ENCODE measurements around the gene SLC5A10. TPM values are rescaled to one million over a fixed set of nuclear protein-coding genes. Genes with fewer than 3 reads are reported as not detected.

The SLC5A10 gene
- total RNA-seq, 1 experiment from 2014 or later, result not detected

- ChIA-PET POLR2A (ENCODE audit: low non-redundant PET) (no interaction called here), CTCF (interaction anchor here (0.5 kb wide), 1 partner anchor 23 kb away, joined by 3 read pairs; no protein-coding TSS in a partner anchor)
- Histone ChIP-seq H3K36me3 (ENCODE audit: insufficient read depth, low read length, poor library complexity, severe bottlenecking) (no peaks in the 10 kb centered on the region), H3K27ac (ENCODE audit: low read depth, low read length, poor library complexity, severe bottlenecking) (no peak overlapping the region), H3K4me1 (ENCODE audit: insufficient read depth, low read length, poor library complexity, severe bottlenecking) (no peaks in the 10 kb centered on the region), H3K9me3 (ENCODE audit: low read depth, low read length, poor library complexity, severe bottlenecking) (no peaks in the 10 kb centered on the region), H3K4me3 (ENCODE audit: low read depth, low read length, poor library complexity, severe bottlenecking) (no peak overlapping the region), H3K27me3 (replicated peaks; ENCODE audit: insufficient read depth, low read depth, low read length, poor library complexity) (no peaks in the 10 kb centered on the region)
- no TSS peak for BruUV-seq (replicated peaks)
- DNase-seq (ENCODE audit: low spot score), result no peak
- intact Hi-C loops (cut with micrococcal nuclease; ENCODE audit: unreplicated experiment), result no loop called here
- TF ChIP-seq EZH2 (IDR thresholded peaks at IDR 0.05; ENCODE audit: borderline replicate concordance, low read depth, low read length, poor library complexity, severe bottlenecking), result no peak
- TF ChIP-seq, protein P1, sequence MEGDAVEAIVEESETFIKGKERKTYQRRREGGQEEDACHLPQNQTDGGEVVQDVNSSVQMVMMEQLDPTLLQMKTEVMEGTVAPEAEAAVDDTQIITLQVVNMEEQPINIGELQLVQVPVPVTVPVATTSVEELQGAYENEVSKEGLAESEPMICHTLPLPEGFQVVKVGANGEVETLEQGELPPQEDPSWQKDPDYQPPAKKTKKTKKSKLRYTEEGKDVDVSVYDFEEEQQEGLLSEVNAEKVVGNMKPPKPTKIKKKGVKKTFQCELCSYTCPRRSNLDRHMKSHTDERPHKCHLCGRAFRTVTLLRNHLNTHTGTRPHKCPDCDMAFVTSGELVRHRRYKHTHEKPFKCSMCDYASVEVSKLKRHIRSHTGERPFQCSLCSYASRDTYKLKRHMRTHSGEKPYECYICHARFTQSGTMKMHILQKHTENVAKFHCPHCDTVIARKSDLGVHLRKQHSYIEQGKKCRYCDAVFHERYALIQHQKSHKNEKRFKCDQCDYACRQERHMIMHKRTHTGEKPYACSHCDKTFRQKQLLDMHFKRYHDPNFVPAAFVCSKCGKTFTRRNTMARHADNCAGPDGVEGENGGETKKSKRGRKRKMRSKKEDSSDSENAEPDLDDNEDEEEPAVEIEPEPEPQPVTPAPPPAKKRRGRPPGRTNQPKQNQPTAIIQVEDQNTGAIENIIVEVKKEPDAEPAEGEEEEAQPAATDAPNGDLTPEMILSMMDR (conservative IDR thresholded peaks at IDR 0.05; ENCODE audit: low read depth, low read length), result no peak
These were observed 26.1 kb downstream of the SLC5A10 start for GRCh38 chr17:18978050-18978449.

DNA sequence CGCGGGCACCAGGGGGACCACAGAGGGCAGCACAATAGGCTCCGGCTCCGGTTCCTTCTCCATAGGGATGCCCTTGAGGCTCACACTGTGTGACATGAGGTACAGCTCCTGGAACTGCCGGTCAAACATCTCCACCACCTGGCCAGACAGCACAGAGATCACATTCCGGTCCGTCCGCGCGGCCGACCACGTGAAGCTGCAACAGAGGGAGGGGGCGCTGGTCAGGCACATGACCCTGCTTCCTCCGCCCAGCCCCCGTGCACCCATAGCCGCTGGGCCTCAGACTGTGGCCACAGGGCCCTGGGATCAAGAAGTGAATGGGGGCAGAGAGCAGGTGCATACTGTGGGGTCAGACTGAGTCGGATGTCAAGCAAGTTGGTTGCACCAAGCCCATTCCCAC is 26.7 kb downstream of the SLC5A10 start:
- ChIA-PET POLR2A (ENCODE audit: low non-redundant PET) (no interaction called here), CTCF (no interaction called here)
- intact Hi-C loops (cut with micrococcal nuclease; ENCODE audit: unreplicated experiment), result no loop called here
- Histone ChIP-seq H3K27ac (ENCODE audit: low read depth, low read length, poor library complexity, severe bottlenecking) (no peak overlapping the region), H3K4me3 (ENCODE audit: low read depth, low read length, poor library complexity, severe bottlenecking) (no peak overlapping the region), H3K9me3 (ENCODE audit: low read depth, low read length, poor library complexity, severe bottlenecking) (no peaks in the 10 kb centered on the region), H3K4me1 (ENCODE audit: insufficient read depth, low read length, poor library complexity, severe bottlenecking) (no peaks in the 10 kb centered on the region), H3K36me3 (ENCODE audit: insufficient read depth, low read length, poor library complexity, severe bottlenecking) (no peaks in the 10 kb centered on the region), H3K27me3 (replicated peaks; ENCODE audit: insufficient read depth, low read depth, low read length, poor library complexity) (no peaks in the 10 kb centered on the region)
- no TSS peak for BruUV-seq (replicated peaks)
- no peak for TF ChIP-seq EZH2 (IDR thresholded peaks at IDR 0.05; ENCODE audit: borderline replicate concordance, low read depth, low read length, poor library complexity, severe bottlenecking)
- TF ChIP-seq, protein P1 (conservative IDR thresholded peaks at IDR 0.05; ENCODE audit: low read depth, low read length), result no peak
- DNase-seq (ENCODE audit: low spot score), result no peak

GRCh38 chr17:18980682-18981334 is 28.8 kb downstream of the SLC5A10 start:
- no peak overlapping the region for H3K27ac ChIP-seq (ENCODE audit: low read depth, low read length, poor library complexity, severe bottlenecking)
- H3K27me3 ChIP-seq (replicated peaks; ENCODE audit: insufficient read depth, low read depth, low read length, poor library complexity), result no peaks in the 10 kb centered on the region
- no peak overlapping the region for H3K4me3 ChIP-seq (ENCODE audit: low read depth, low read length, poor library complexity, severe bottlenecking)
- no peak for TF ChIP-seq EZH2 (IDR thresholded peaks at IDR 0.05; ENCODE audit: borderline replicate concordance, low read depth, low read length, poor library complexity, severe bottlenecking)
- TF ChIP-seq, protein P1 (conservative IDR thresholded peaks at IDR 0.05; ENCODE audit: low read depth, low read length), result no peak
- no peaks in the 10 kb centered on the region for H3K4me1 ChIP-seq (ENCODE audit: insufficient read depth, low read length, poor library complexity, severe bottlenecking)
- intact Hi-C loops (cut with micrococcal nuclease; ENCODE audit: unreplicated experiment), result no loop called here
- no TSS peak for BruUV-seq (replicated peaks)
- no peaks in the 10 kb centered on the region for H3K9me3 ChIP-seq (ENCODE audit: low read depth, low read length, poor library complexity, severe bottlenecking)
- no peak for DNase-seq (ENCODE audit: low spot score)
- no peaks in the 10 kb centered on the region for H3K36me3 ChIP-seq (ENCODE audit: insufficient read depth, low read length, poor library complexity, severe bottlenecking)
- ChIA-PET CTCF (no interaction called here), POLR2A (ENCODE audit: low non-redundant PET) (no interaction called here)

Data from A673 (cell line).